Endothelial cell of umbilical vein (primary cell): ENCODE results near the gene NAGLU. TPM values are rescaled to one million over a fixed set of nuclear protein-coding genes. Genes with fewer than 3 reads are reported as not detected.

Experiments
- BruUV-seq: library from RNA; stranded (reverse); fragments of 400-500 nt; replicated peaks from 2 replicates; lab custom pipeline; 2021; lab: Mats Ljungman, UMichigan
- CTCF ChIA-PET: fragments of 300-600, 350-600 bp; sonication (Branson Sonifier 250); formaldehyde crosslinking; loops from one replicate; lab custom pipeline; 2021; ENCODE audit warnings: antibody characterized with exemption, inconsistent platforms; lab: Charles Lee
- POLR2A ChIA-PET: fragments of 300-600, 350-600 bp; sonication (Branson Sonifier 250); formaldehyde crosslinking; loops from one replicate; lab custom pipeline; 2021; ENCODE audit warnings: antibody characterized with exemption, inconsistent platforms; lab: Charles Lee
- DNase-seq: peaks from one replicate; pipeline ENCODE4 v3.0.0-alpha.2; 2011; ENCODE audit warnings: low read depth, low spot score
- FAIRE-seq: peaks from 2 replicates; lab custom pipeline; 2011; peaks lifted over from hg19 to GRCh38; lab: Jason Lieb, UNC
- H2AFZ ChIP-seq: 2 replicates; pipeline ENCODE4 v1.6.0; 2012; ENCODE audit warnings: low read depth, low read length, control low read depth, inconsistent platforms
- H3K27ac ChIP-seq: 2 replicates; pipeline ENCODE4 v1.5.1; 2011; ENCODE audit warnings: low read depth, mild to moderate bottlenecking, control low read depth, low read length, moderate library complexity; ENCODE audit not compliant: insufficient read depth
- H3K27me3 ChIP-seq, 2 experiments: 2 replicates each; pipeline versions ENCODE4 v1.6.0 to v1.6.1; 2011; ENCODE audit warnings: low read length in 2 of 2, mixed read lengths in 1 of 2; ENCODE audit not compliant: control insufficient read depth in 2 of 2, insufficient read depth in 2 of 2
- H3K36me3 ChIP-seq, 2 experiments: 2 replicates in 1 of 2; 3 replicates in 1 of 2; pipeline ENCODE4 v1.5.1; 2011; ENCODE audit warnings: low read length in 2 of 2, mild to moderate bottlenecking in 1 of 2, moderate library complexity in 1 of 2; ENCODE audit not compliant: control insufficient read depth in 2 of 2, insufficient read depth in 2 of 2; ENCODE audit errors: extremely low read depth in 1 of 2
- H3K4me1 ChIP-seq: 3 replicates; pipeline ENCODE4 v1.5.1; 2011; ENCODE audit warnings: mild to moderate bottlenecking, low read length; ENCODE audit not compliant: control insufficient read depth, insufficient read depth; ENCODE audit errors: extremely low read depth
- H3K4me2 ChIP-seq: 2 replicates; pipeline ENCODE4 v1.6.1; 2011; ENCODE audit warnings: low read length, control low read depth, mixed read lengths; ENCODE audit not compliant: insufficient read depth
- H3K4me3 ChIP-seq, 3 experiments: fragments of 200-600 bp in 1 of 3; sonication (generic), shearing (Covaris generic) in 1 of 3; replicated peaks in 1 of 3; 2 replicates each; pipeline ENCODE4 v1.5.1; 2011 to 2016; ENCODE audit warnings: control low read depth in 3 of 3, low read length in 3 of 3, mild to moderate bottlenecking in 2 of 3, inconsistent platforms in 1 of 3, low read depth in 1 of 3, moderate library complexity in 1 of 3; ENCODE audit not compliant: insufficient read depth in 1 of 3
- H3K79me2 ChIP-seq: 2 replicates; pipeline ENCODE4 v1.6.0; 2012; ENCODE audit warnings: low read length, inconsistent platforms; ENCODE audit not compliant: control insufficient read depth, insufficient read depth
- H3K9ac ChIP-seq: replicated peaks from 2 replicates; pipeline ENCODE3; 2011; ENCODE audit warnings: low read length, control low read depth; ENCODE audit not compliant: insufficient read depth; ENCODE audit errors: extremely low read depth
- H3K9me1 ChIP-seq: replicated peaks from 3 replicates; pipeline ENCODE4 v1.6.0; 2011; ENCODE audit warnings: mild to moderate bottlenecking, low read length; ENCODE audit not compliant: control insufficient read depth, insufficient read depth; ENCODE audit errors: extremely low read depth
- H3K9me3 ChIP-seq: replicated peaks from 2 replicates; pipeline ENCODE4 v1.5.1; 2012; ENCODE audit warnings: low read length, inconsistent platforms; ENCODE audit not compliant: control insufficient read depth, insufficient read depth
- H4K20me1 ChIP-seq: replicated peaks from 2 replicates; pipeline ENCODE3; 2011; ENCODE audit warnings: mild to moderate bottlenecking, low read length; ENCODE audit not compliant: control insufficient read depth, insufficient read depth; ENCODE audit errors: extremely low read depth
- EZH2 ChIP-seq: IDR thresholded peaks from 2 replicates; pipeline ENCODE4 v1.6.1; 2012; ENCODE audit warnings: borderline replicate concordance, low read depth, mild to moderate bottlenecking, moderate library complexity, low read length, inconsistent platforms; ENCODE audit not compliant: severe bottlenecking
- FOS ChIP-seq: IDR thresholded peaks from 2 replicates; pipeline ENCODE4 v1.6.1; 2011; ENCODE audit warnings: mild to moderate bottlenecking, low read length, moderate library complexity, borderline replicate concordance; ENCODE audit not compliant: insufficient read depth
- GATA2 ChIP-seq: IDR thresholded peaks from 2 replicates; pipeline ENCODE4 v1.7.0; 2011; ENCODE audit warnings: low read depth, mild to moderate bottlenecking, moderate library complexity, mixed read lengths, low read length; ENCODE audit not compliant: insufficient read length, insufficient read depth
- JUN ChIP-seq: IDR thresholded peaks from 2 replicates; pipeline ENCODE4 v1.6.1; 2011; ENCODE audit warnings: borderline replicate concordance, low read depth; ENCODE audit not compliant: insufficient read length, insufficient read depth
- MAX ChIP-seq: IDR thresholded peaks from 2 replicates; pipeline ENCODE4 v1.6.1; 2011; ENCODE audit not compliant: insufficient read depth, insufficient read length
- MYC ChIP-seq: IDR thresholded peaks from one replicate; pipeline ENCODE4 v1.6.1; 2011; ENCODE audit warnings: mild to moderate bottlenecking, low read depth, low read length
- POLR2A ChIP-seq: IDR thresholded peaks from 2 replicates; pipeline ENCODE4 v1.6.1; 2012; ENCODE audit warnings: low read depth, mild to moderate bottlenecking, control low read depth, low read length
- POLR2AphosphoS5 ChIP-seq: IDR thresholded peaks from 2 replicates; pipeline ENCODE4 v1.6.1; 2012; ENCODE audit warnings: low read depth, mild to moderate bottlenecking, control low read depth, low read length, moderate library complexity; ENCODE audit not compliant: insufficient read depth
- dilution Hi-C: fragments of 300-500 bp; cut with MboI; formaldehyde crosslinking; loops from one replicate; pipeline ENCODE4 v1.15.0; 2019; ENCODE audit warnings: low sequenced_read_pairs; ENCODE audit not compliant: extremely low pct_ligation_motif_present
- intact Hi-C: fragments of 100-400 bp; cut with micrococcal nuclease; formaldehyde crosslinking; loops from one replicate; pipeline ENCODE4 v1.10.0; 2022
- polyA plus RNA-seq, 4 experiments: library from polyadenylated mRNA; depleted of rRNA in 3 of 4; stranded (reverse) in 3 of 4; unstranded in 1 of 4; fragments of >200 nt; gene quantifications; 2 replicates each; pipeline versions ENCODE4 v1.2.1 to v1.2.3, GENCODE V29; 2011 to 2012; ENCODE audit warnings: missing spikeins in 1 of 4
- total RNA-seq: library from RNA; stranded (reverse); gene quantifications from 2 replicates; pipeline ENCODE4 v1.2.3, GENCODE V29; 2021
- TF ChIP-seq, protein P1 (sequence below), 2 donors: IDR thresholded peaks; 1 replicate in 1 of 2; 2 replicates in 1 of 2; pipeline ENCODE4 v1.5.1; 2011; ENCODE audit warnings: low read length in 2 of 2, mild to moderate bottlenecking in 2 of 2, moderate library complexity in 2 of 2, control low read depth in 1 of 2, inconsistent platforms in 1 of 2, low read depth in 1 of 2; ENCODE audit not compliant: insufficient read depth in 1 of 2; ENCODE audit errors: extremely low read depth in 1 of 2

NAGLU gene
- total and polyA plus RNA-seq, 2 donors (not counting 3 experiments of a cell fraction or from before 2014, with no cell fraction given), result 50.2 to 54.2 TPM

- H3K9me1 ChIP-seq, result no peaks in the 10 kb centered on the region
- CTCF ChIA-PET, result interaction anchor here (0.6 to 7.0 kb wide), 63 partner anchors 10 to 420 kb away, joined by 3 to 235 read pairs (median 5); partner anchors contain the start of genes BECN1, CCR10, CNTD1 and CNTNAP1
- DNase-seq (peak; percentile 96), FAIRE-seq (peak; percentile 98)
- POLR2A ChIA-PET, result interaction anchor here (0.5 to 1.3 kb wide), 4 partner anchors 29 to 391 kb away, joined by 3 to 10 read pairs (median 7); partner anchors contain the start of gene PLEKHH3
- no peaks in the 10 kb centered on the region for H3K9me3 ChIP-seq
- dilution Hi-C loops (no loop called here), intact Hi-C loops (loop anchor here (1.0 to 5.0 kb wide), 6 partner anchors 10 to 360 kb away; partner anchors contain the start of genes BECN1, MLX, RETREG3 and TUBG1)
- H3K27me3 ChIP-seq, result no peaks in the 10 kb centered on the region
- H3K79me2 ChIP-seq, result peaks cover 17% of the 10 kb centered on the region
- TF ChIP-seq MAX, result no peak
- no peak for TF ChIP-seq MYC
- TF ChIP-seq GATA2, result no peak
- peak; percentile 69 for TF ChIP-seq POLR2A
- TF ChIP-seq POLR2AphosphoS5, result peak; percentile 83
- TF ChIP-seq EZH2, result no peak
- TF ChIP-seq, protein P1, sequence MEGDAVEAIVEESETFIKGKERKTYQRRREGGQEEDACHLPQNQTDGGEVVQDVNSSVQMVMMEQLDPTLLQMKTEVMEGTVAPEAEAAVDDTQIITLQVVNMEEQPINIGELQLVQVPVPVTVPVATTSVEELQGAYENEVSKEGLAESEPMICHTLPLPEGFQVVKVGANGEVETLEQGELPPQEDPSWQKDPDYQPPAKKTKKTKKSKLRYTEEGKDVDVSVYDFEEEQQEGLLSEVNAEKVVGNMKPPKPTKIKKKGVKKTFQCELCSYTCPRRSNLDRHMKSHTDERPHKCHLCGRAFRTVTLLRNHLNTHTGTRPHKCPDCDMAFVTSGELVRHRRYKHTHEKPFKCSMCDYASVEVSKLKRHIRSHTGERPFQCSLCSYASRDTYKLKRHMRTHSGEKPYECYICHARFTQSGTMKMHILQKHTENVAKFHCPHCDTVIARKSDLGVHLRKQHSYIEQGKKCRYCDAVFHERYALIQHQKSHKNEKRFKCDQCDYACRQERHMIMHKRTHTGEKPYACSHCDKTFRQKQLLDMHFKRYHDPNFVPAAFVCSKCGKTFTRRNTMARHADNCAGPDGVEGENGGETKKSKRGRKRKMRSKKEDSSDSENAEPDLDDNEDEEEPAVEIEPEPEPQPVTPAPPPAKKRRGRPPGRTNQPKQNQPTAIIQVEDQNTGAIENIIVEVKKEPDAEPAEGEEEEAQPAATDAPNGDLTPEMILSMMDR (IDR thresholded peaks at IDR 0.05; ENCODE audit: extremely low read depth in 1 of 2, insufficient read depth in 1 of 2, low read depth in 1 of 2, low read length in 2 of 2), result peak; percentile 55 to 64
- TF ChIP-seq JUN, result no peak
- TF ChIP-seq FOS, result no peak
- H3K36me3 ChIP-seq, result peaks cover 10 to 34% of the 10 kb centered on the region in 2 experiments
- peak within 1 kb of the TSS; percentile 53 to 80 (median 76) for H3K4me3 ChIP-seq
- peak within 1 kb of the TSS; percentile 50 for H3K27ac ChIP-seq
- peak within 1 kb of the TSS; percentile 92 for H3K4me2 ChIP-seq
- H2AFZ ChIP-seq, result peak within 1 kb of the TSS; percentile 60
- H3K4me1 ChIP-seq, result peaks cover 18% of the 10 kb centered on the region
- TSS peak; percentile 80 for BruUV-seq
- H4K20me1 ChIP-seq, result no peaks in the 10 kb centered on the region
- H3K9ac ChIP-seq, result peak within 1 kb of the TSS; percentile 76
Observed at GRCh38 chr17:42577532-42578281, 41.7 kb downstream of the NAGLU start, which contains the start of gene PSMC3IP. Gene PSMC3IP (minus strand): TSS chr17:42577729. CDS start chr17:42577686, 43 bp downstream.
